ENCODE measurements around the gene UTY. TPM values are rescaled to one million over a fixed set of nuclear protein-coding genes. Genes with fewer than 3 reads are reported as not detected.

UTY gene
- total and polyA plus RNA-seq, 8 donors: 0.20 to 27.5 (median 22.9) TPM; not detected in 1

DNA sequence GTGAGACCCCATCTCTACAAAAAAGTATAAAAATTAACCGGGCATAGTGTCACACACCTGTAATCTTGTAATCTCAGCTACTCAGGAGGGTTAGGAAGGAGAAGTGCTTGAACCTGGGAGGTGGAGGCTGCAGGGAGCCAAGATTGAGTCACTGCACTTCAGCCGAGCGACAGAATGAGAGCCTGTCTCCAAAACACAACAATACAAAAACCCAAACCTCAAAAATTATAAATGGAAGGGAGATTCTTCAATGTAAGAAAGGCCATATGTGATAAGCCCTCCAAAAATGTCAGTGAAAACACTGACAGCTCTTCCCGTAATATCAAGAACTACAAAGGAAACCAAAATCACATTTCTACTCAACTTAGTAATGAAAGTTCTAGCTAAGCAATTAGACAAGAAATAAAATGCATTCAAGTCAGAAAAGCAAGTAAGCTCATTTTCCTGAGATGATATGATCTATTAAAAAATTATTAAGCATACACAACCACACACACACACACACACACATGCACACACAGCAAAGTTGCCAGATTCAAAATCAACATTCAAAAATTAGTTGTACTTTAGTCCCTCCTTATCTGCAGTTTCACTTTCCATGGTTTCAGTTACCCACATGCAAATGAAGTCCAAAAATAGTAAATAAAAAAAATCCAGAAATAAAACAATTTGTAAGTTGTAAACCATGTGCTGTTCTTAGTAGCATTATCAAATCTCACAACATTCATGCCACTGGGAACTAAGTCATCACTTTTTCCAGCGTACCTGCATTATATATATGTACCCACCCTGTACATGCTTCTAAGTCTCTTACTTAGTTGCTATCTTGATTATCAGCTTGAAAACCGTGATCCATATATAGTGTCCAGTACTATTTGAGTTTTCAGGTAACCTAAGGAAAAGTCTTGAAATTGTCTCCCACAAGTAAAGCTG, 108.7 kb downstream of the UTY start:
- no peak overlapping the region for H3K27ac ChIP-seq
- DNase-seq (no peak), ATAC-seq (no peak)
- H3K9me3 ChIP-seq: no peaks in the 10 kb centered on the region
- no peaks in the 10 kb centered on the region for H3K36me3 ChIP-seq
- no peak overlapping the region for H3K4me3 ChIP-seq
- TF ChIP-seq CTCF (IDR thresholded peaks at IDR 0.05): no peak
- intact Hi-C loops (cut with DNase I): no loop called here
- H3K4me1 ChIP-seq: no peaks in the 10 kb centered on the region
- no peaks in the 10 kb centered on the region for H3K27me3 ChIP-seq

DNA sequence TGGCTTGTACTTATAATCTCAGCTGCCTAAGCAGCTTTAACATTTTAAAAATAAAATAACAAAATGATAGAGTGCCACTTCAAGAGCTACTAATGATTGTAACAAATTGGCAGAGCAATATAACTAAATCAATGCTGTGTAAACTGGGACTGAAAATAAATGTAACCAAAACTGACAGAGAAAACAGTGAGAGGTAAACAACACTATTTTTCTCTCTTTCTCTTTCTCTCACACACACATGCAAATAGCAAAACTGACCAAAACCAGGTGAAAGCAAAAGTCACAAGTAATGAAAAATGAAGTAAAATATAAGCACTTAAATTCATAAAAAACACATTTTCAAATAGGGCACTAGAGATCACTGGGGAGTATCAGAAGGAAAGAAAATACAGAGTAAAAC, 109.6 kb downstream of the UTY start:
- Histone ChIP-seq H3K4me3 (no peak overlapping the region), H3K27ac (no peak overlapping the region), H3K27me3 (no peaks in the 10 kb centered on the region), H3K9me3 (no peaks in the 10 kb centered on the region), H3K4me1 (no peaks in the 10 kb centered on the region), H3K36me3 (no peaks in the 10 kb centered on the region)
- no peak for DNase-seq
- no peak for ATAC-seq
- intact Hi-C loops (cut with DNase I): no loop called here
- no peak for TF ChIP-seq CTCF (IDR thresholded peaks at IDR 0.05)

DNA sequence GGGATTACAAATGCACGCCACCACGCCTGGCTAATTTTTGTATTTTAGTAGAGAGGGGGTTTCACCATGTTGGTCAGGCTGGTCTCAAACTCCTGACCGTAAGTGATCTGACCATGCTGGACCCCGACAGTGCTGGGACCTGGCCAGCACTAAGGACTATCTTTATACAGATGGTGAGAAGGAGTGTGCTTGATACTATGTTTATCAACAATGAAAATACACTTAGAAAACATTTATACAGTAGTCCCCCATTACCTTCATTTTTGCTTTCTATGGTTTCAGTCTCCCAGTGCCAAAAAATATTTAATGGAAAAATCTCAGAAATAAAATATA, 111.4 kb downstream of the UTY start:
- H3K4me3 ChIP-seq: no peak overlapping the region
- H3K27me3 ChIP-seq: no peaks in the 10 kb centered on the region
- intact Hi-C loops (cut with DNase I): no loop called here
- H3K36me3 ChIP-seq: no peaks in the 10 kb centered on the region
- TF ChIP-seq CTCF (IDR thresholded peaks at IDR 0.05): no peak
- DNase-seq (no peak), ATAC-seq (no peak)
- no peaks in the 10 kb centered on the region for H3K9me3 ChIP-seq
- no peak overlapping the region for H3K27ac ChIP-seq
- H3K4me1 ChIP-seq: peaks cover 0 to 3% of the 10 kb centered on the region in 2 donors

- no peak overlapping the region for H3K4me3 ChIP-seq
- no peak for TF ChIP-seq CTCF (IDR thresholded peaks at IDR 0.05)
Measured at GRCh38 chrY:13363641-13364040, 116.2 kb downstream of the UTY start.

GRCh38 chrY:13362662-13363061, 117.2 kb downstream of the UTY start:
- no peak for DNase-seq
- H3K4me1 ChIP-seq: peaks cover 0 to 23% of the 10 kb centered on the region in 2 donors
- no peak for TF ChIP-seq CTCF (IDR thresholded peaks at IDR 0.05)
- H3K36me3 ChIP-seq: peaks cover 0 to 11% of the 10 kb centered on the region in 2 donors
- H3K27ac ChIP-seq: peak overlapping the region in 1 of 2 donors; percentile 60
- no peaks in the 10 kb centered on the region for H3K9me3 ChIP-seq
- intact Hi-C loops (cut with DNase I): no loop called here
- no peak for ATAC-seq
- no peaks in the 10 kb centered on the region for H3K27me3 ChIP-seq
- H3K4me3 ChIP-seq: no peak overlapping the region

More at GRCh38 chrY:13363641-13364040, 116.2 kb downstream of the UTY start:
- H3K4me1 ChIP-seq: peaks cover 0 to 23% of the 10 kb centered on the region in 2 donors
- no peaks in the 10 kb centered on the region for H3K27me3 ChIP-seq
- DNase-seq (no peak), ATAC-seq (no peak)
- intact Hi-C loops (cut with DNase I): no loop called here
- H3K36me3 ChIP-seq: peaks cover 0 to 7% of the 10 kb centered on the region in 2 donors
- H3K9me3 ChIP-seq: no peaks in the 10 kb centered on the region
- peak overlapping the region in 1 of 2 donors; percentile 60 for H3K27ac ChIP-seq

Data from left lung (tissue), 10 donors.